GM23338 (cell line): ENCODE measurements around the gene CUX1. TPM values are rescaled to one million over a fixed set of nuclear protein-coding genes. Genes with fewer than 3 reads are reported as not detected.
A peak's percentile ranks its signal among the peaks of the same experiment; 100 is the strongest.

ENCODE experiments used
- ATAC-seq: fragments of 200-7000 bp; cut with Tn5 transposase; 3 replicates; pipeline ENCODE4 v1.9.1; 2020
- DNase-seq: peaks from one replicate; pipeline ENCODE4 v3.0.0-alpha.2; 2015; ENCODE audit warnings: low spot score
- H2AFZ ChIP-seq: fragments of 200-600 bp; sonication (generic); 2 replicates; pipeline ENCODE4 v1.8.0; 2016; ENCODE audit warnings: antibody characterized with exemption, mild to moderate bottlenecking, moderate library complexity
- H3F3A ChIP-seq: fragments of 200-600 bp; sonication (generic); replicated peaks from 2 replicates; pipeline ENCODE4 v1.8.0; 2017; ENCODE audit warnings: antibody characterized with exemption, mixed run types, low read depth
- H3K27ac ChIP-seq: fragments of 200-600 bp; sonication (generic); 2 replicates; pipeline ENCODE4 v1.6.1; 2016; ENCODE audit warnings: low read depth
- H3K27me3 ChIP-seq: fragments of 200-600 bp; sonication (generic); 2 replicates; pipeline ENCODE4 v1.8.0; 2016; ENCODE audit warnings: mild to moderate bottlenecking, mixed run types, moderate library complexity; ENCODE audit not compliant: insufficient read depth
- H3K36me3 ChIP-seq: fragments of 200-600 bp; sonication (generic); 2 replicates; pipeline ENCODE4 v1.8.0; 2016; ENCODE audit warnings: mild to moderate bottlenecking; ENCODE audit not compliant: insufficient read depth
- H3K4me1 ChIP-seq: fragments of 200-600 bp; sonication (generic); 2 replicates; pipeline ENCODE4 v1.8.0; 2016; ENCODE audit warnings: mild to moderate bottlenecking, moderate library complexity; ENCODE audit not compliant: insufficient read depth
- H3K4me2 ChIP-seq: fragments of 200-600 bp; sonication (generic); 2 replicates; pipeline ENCODE4 v1.7.1; 2017; ENCODE audit warnings: mixed run types
- H3K4me3 ChIP-seq: fragments of 200-600 bp; sonication (generic); 2 replicates; pipeline ENCODE4 v1.6.1; 2016; ENCODE audit warnings: mixed run types
- H3K79me2 ChIP-seq: fragments of 200-600 bp; sonication (generic); replicated peaks from 2 replicates; pipeline ENCODE4 v1.8.0; 2017; ENCODE audit warnings: mild to moderate bottlenecking; ENCODE audit not compliant: insufficient read depth
- H3K9me2 ChIP-seq: fragments of 200-600 bp; sonication (generic); 2 replicates; pipeline ENCODE4 v1.8.0; 2017; ENCODE audit not compliant: insufficient read depth
- H4K20me1 ChIP-seq: fragments of 200-600 bp; sonication (generic); replicated peaks from 2 replicates; pipeline ENCODE4 v1.8.0; 2017; ENCODE audit warnings: mild to moderate bottlenecking; ENCODE audit not compliant: insufficient read depth
- H3K27ac Mint-ChIP-seq: 2 replicates; pipeline ENCODE4 v1.8.0; 2020; ENCODE audit warnings: inconsistent platforms, mild to moderate bottlenecking, moderate library complexity, mixed read lengths
- H3K27me3 Mint-ChIP-seq: 3 replicates; pipeline ENCODE4 v1.8.0; 2022; ENCODE audit warnings: low read depth, mild to moderate bottlenecking, moderate library complexity, mixed read lengths, inconsistent platforms; ENCODE audit not compliant: insufficient read depth, poor library complexity
- H3K36me3 Mint-ChIP-seq: 3 replicates; pipeline ENCODE4 v1.8.0; 2021; ENCODE audit warnings: low read depth, mild to moderate bottlenecking, inconsistent platforms, moderate library complexity, mixed read lengths
- H3K4me1 Mint-ChIP-seq: 3 replicates; pipeline ENCODE4 v1.8.0; 2020; ENCODE audit warnings: mild to moderate bottlenecking, inconsistent platforms, mixed read lengths
- H3K4me3 Mint-ChIP-seq: 3 replicates; pipeline ENCODE4 v1.8.0; 2021; ENCODE audit warnings: moderate library complexity, mild to moderate bottlenecking, inconsistent platforms, mixed read lengths
- H3K9me3 Mint-ChIP-seq: 3 replicates; pipeline ENCODE4 v1.8.0; 2020; ENCODE audit warnings: moderate library complexity, mild to moderate bottlenecking, inconsistent platforms, mixed read lengths
- CREB1 ChIP-seq: fragments of 250-450 bp; sonication (Bioruptor Pico); IDR thresholded peaks from 2 replicates; pipeline ENCODE4 v1.5.0; 2020; ENCODE audit warnings: low read depth, mild to moderate bottlenecking, moderate library complexity
- EZH2 ChIP-seq: fragments of 200-600 bp; sonication (generic); IDR thresholded peaks from one replicate; pipeline ENCODE4 v1.8.0; 2017; ENCODE audit warnings: antibody characterized with exemption, mild to moderate bottlenecking, low read depth; ENCODE audit not compliant: unreplicated experiment
- EZH2phosphoT487 ChIP-seq: fragments of 200-600 bp; sonication (generic); IDR thresholded peaks from one replicate; pipeline ENCODE4 v1.8.1; 2018; ENCODE audit warnings: antibody characterized with exemption; ENCODE audit not compliant: unreplicated experiment
- NANOG ChIP-seq: IDR thresholded peaks from 2 replicates; pipeline ENCODE4 v1.6.1; 2016; ENCODE audit warnings: antibody characterized with exemption, borderline replicate concordance
- POLR2AphosphoS5 ChIP-seq: IDR thresholded peaks from 2 replicates; pipeline ENCODE4 v1.6.1; 2016; ENCODE audit warnings: antibody characterized with exemption, low read depth
- ZNF114 ChIP-seq: fragments of 250-450 bp; sonication (Bioruptor Pico); IDR thresholded peaks from 2 replicates; pipeline ENCODE4 v1.5.0; 2020; ENCODE audit warnings: mild to moderate bottlenecking, moderate library complexity
- ZNF331 ChIP-seq: fragments of 250-450 bp; sonication (Bioruptor Pico); IDR thresholded peaks from 2 replicates; pipeline ENCODE4 v1.5.0; 2020; ENCODE audit warnings: low read depth, mild to moderate bottlenecking, moderate library complexity
- polyA plus RNA-seq: library from polyadenylated mRNA; unstranded; fragments of >200 nt; fragmentation: Nextera tagmentation; extraction: Ambion mirVana; gene quantifications from 2 replicates; pipeline ENCODE4 v1.2.1, GENCODE V29; 2016
- total RNA-seq: library from RNA; depleted of rRNA; stranded (reverse); fragments of >200 nt; shearing (Covaris generic); gene quantifications from 2 replicates; pipeline ENCODE4 v1.2.3, GENCODE V29; 2014
- TF ChIP-seq, protein P1 (sequence below): fragments of 250-450 bp; sonication (Bioruptor Pico); IDR thresholded peaks from 2 replicates; pipeline ENCODE4 v1.5.0; 2020; ENCODE audit warnings: mild to moderate bottlenecking, moderate library complexity
- TF ChIP-seq, protein P2 (sequence below), 2 experiments: fragments of 200-600 bp in 1 of 2; sonication (generic) in 1 of 2; conservative IDR thresholded peaks; 2 replicates each; pipeline versions ENCODE4 v1.5.1 to v1.6.1; 2016 to 2017; ENCODE audit warnings: antibody characterized with exemption in 2 of 2, low read depth in 2 of 2, mild to moderate bottlenecking in 2 of 2, moderate library complexity in 1 of 2

CUX1 gene
- total and polyA plus RNA-seq, 2 experiments from 2014 or later: 49.9 to 64.0 TPM

DNA sequence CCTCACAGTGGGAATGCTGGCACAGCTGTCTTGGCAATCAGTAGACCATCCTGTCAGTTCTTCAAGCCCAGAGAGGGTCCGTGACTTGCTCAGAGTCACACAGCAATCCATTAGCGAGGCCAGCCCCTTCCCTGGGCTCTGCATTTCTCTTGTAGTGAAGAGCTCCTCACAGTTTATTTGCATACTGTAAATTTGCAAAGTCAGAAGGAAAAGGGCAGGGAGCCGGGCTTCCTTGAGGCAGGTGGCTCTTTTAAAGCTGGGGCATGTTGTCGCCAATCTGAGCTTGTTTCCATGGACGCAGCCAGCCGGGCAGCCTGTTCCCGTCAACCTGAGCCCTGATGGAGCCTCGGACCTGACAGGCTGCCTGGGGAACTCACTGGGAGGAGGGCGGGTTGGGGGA is 123.4 kb downstream of the CUX1 start (continued):
- TF ChIP-seq, protein P1, sequence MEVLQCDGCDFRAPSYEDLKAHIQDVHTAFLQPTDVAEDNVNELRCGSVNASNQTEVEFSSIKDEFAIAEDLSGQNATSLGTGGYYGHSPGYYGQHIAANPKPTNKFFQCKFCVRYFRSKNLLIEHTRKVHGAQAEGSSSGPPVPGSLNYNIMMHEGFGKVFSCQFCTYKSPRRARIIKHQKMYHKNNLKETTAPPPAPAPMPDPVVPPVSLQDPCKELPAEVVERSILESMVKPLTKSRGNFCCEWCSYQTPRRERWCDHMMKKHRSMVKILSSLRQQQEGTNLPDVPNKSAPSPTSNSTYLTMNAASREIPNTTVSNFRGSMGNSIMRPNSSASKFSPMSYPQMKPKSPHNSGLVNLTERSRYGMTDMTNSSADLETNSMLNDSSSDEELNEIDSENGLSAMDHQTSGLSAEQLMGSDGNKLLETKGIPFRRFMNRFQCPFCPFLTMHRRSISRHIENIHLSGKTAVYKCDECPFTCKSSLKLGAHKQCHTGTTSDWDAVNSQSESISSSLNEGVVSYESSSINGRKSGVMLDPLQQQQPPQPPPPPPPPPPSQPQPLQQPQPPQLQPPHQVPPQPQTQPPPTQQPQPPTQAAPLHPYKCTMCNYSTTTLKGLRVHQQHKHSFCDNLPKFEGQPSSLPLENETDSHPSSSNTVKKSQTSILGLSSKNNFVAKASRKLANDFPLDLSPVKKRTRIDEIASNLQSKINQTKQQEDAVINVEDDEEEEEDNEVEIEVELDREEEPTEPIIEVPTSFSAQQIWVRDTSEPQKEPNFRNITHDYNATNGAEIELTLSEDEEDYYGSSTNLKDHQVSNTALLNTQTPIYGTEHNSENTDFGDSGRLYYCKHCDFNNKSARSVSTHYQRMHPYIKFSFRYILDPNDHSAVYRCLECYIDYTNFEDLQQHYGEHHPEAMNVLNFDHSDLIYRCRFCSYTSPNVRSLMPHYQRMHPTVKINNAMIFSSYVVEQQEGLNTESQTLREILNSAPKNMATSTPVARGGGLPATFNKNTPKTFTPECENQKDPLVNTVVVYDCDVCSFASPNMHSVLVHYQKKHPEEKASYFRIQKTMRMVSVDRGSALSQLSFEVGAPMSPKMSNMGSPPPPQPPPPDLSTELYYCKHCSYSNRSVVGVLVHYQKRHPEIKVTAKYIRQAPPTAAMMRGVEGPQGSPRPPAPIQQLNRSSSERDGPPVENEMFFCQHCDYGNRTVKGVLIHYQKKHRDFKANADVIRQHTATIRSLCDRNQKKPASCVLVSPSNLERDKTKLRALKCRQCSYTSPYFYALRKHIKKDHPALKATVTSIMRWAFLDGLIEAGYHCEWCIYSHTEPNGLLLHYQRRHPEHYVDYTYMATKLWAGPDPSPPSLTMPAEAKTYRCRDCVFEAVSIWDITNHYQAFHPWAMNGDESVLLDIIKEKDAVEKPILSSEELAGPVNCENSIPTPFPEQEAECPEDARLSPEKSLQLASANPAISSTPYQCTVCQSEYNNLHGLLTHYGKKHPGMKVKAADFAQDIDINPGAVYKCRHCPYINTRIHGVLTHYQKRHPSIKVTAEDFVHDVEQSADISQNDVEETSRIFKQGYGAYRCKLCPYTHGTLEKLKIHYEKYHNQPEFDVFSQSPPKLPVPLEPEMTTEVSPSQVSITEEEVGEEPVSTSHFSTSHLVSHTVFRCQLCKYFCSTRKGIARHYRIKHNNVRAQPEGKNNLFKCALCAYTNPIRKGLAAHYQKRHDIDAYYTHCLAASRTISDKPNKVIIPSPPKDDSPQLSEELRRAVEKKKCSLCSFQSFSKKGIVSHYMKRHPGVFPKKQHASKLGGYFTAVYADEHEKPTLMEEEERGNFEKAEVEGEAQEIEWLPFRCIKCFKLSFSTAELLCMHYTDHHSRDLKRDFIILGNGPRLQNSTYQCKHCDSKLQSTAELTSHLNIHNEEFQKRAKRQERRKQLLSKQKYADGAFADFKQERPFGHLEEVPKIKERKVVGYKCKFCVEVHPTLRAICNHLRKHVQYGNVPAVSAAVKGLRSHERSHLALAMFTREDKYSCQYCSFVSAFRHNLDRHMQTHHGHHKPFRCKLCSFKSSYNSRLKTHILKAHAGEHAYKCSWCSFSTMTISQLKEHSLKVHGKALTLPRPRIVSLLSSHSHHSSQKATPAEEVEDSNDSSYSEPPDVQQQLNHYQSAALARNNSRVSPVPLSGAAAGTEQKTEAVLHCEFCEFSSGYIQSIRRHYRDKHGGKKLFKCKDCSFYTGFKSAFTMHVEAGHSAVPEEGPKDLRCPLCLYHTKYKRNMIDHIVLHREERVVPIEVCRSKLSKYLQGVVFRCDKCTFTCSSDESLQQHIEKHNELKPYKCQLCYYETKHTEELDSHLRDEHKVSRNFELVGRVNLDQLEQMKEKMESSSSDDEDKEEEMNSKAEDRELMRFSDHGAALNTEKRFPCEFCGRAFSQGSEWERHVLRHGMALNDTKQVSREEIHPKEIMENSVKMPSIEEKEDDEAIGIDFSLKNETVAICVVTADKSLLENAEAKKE (CRISPR knock-in tag): no peak
- TF ChIP-seq CREB1: no peak
- no peak for TF ChIP-seq NANOG
- TF ChIP-seq EZH2phosphoT487: no peak
- no peak for TF ChIP-seq ZNF114
- no peak for TF ChIP-seq ZNF331
- no peak for TF ChIP-seq POLR2AphosphoS5
- no peak for TF ChIP-seq EZH2

DNA sequence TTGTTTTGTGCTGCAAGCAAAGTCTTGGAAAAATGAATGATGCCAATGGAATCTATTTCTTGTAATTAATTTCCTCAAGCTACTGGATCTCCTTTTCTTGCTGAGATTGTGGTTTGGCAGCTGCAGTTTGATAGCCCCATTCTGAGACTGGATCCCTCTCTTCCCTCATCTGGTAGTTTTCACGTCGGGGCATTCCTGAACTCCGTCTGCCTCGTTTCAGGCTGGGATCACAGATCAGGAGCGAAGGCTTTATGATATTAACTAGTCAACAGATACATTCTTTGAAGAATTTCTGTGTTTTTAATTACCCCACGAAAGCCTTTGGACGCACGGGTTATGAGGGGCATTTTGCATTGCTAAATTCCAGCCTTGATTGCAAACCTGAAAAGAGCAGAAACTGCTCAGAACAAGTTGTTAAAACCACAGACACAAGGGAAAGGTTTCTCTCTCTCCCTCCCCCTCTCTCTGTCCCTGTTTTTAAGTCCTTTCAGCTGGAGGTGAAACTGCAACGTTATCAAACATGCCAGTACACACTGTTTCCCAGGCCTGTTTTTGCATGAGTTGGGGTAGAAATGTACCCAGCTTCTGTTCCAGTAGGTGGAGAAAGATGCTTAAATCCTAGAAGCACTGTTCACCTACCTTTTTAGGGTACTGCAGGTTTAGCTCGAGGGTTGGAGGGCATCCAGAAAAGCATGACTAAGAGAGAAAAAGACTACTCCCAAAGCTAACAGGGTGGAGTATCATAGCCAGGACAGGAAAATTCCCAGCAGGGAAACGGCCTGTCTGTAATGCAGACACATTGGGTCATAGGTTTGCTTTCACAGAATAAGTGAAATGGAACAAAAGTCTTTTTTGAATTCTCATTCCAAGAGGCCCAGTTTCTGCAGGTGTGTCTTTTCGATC is 124.3 kb downstream of the CUX1 start:
- Mint-ChIP-seq H3K27me3 (peaks cover 20% of the 10 kb centered on the region), H3K9me3 (peaks cover 5% of the 10 kb centered on the region; the same call in 1 of the 3 replicates), H3K27ac (peak overlapping the region; percentile 86), H3K4me3 (peak overlapping the region; percentile 13; the same call in 1 of the 3 replicates), H3K4me1 (peaks cover 69% of the 10 kb centered on the region), H3K36me3 (peaks cover 16% of the 10 kb centered on the region)
- H3K36me3 ChIP-seq: no peaks in the 10 kb centered on the region
- H4K20me1 ChIP-seq: no peaks in the 10 kb centered on the region
- H3K27ac ChIP-seq: peak overlapping the region; percentile 86
- H3K79me2 ChIP-seq: peaks cover 87% of the 10 kb centered on the region
- H3K27me3 ChIP-seq: no peaks in the 10 kb centered on the region
- H3K9me2 ChIP-seq: no peaks in the 10 kb centered on the region
- peaks cover 54% of the 10 kb centered on the region for H3K4me1 ChIP-seq
- 0 out of 2 replicates have a peak overlapping the region, but pooled peaks have one; percentile 10 for H3K4me3 ChIP-seq
- H2AFZ ChIP-seq: no peak overlapping the region
- ATAC-seq (no peak), DNase-seq (no peak)
- H3F3A ChIP-seq: no peaks in the 10 kb centered on the region
- peak overlapping the region; percentile 49 for H3K4me2 ChIP-seq
- TF ChIP-seq EZH2phosphoT487: no peak
- TF ChIP-seq, protein P2, sequence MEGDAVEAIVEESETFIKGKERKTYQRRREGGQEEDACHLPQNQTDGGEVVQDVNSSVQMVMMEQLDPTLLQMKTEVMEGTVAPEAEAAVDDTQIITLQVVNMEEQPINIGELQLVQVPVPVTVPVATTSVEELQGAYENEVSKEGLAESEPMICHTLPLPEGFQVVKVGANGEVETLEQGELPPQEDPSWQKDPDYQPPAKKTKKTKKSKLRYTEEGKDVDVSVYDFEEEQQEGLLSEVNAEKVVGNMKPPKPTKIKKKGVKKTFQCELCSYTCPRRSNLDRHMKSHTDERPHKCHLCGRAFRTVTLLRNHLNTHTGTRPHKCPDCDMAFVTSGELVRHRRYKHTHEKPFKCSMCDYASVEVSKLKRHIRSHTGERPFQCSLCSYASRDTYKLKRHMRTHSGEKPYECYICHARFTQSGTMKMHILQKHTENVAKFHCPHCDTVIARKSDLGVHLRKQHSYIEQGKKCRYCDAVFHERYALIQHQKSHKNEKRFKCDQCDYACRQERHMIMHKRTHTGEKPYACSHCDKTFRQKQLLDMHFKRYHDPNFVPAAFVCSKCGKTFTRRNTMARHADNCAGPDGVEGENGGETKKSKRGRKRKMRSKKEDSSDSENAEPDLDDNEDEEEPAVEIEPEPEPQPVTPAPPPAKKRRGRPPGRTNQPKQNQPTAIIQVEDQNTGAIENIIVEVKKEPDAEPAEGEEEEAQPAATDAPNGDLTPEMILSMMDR (conservative IDR thresholded peaks at IDR 0.05; ENCODE audit: low read depth in 2 of 2): no peak
- no peak for TF ChIP-seq POLR2AphosphoS5
- TF ChIP-seq ZNF331: no peak
- no peak for TF ChIP-seq ZNF114
